H1 (cell line): ENCODE data around the gene HPD. TPM values are rescaled to one million over a fixed set of nuclear protein-coding genes. Genes with fewer than 3 reads are reported as not detected.

Experiments used
- CTCF ChIA-PET: fragments of 300-600 bp; sonication (Branson Sonifier 250); formaldehyde crosslinking; loops from one replicate; lab custom pipeline; 2021; ENCODE audit not compliant: partially characterized antibody; lab: Charles Lee
- POLR2A ChIA-PET: fragments of 300-600 bp; sonication (Branson Sonifier 250); formaldehyde crosslinking; loops from one replicate; lab custom pipeline; 2021; ENCODE audit warnings: inconsistent platforms; ENCODE audit not compliant: partially characterized antibody; lab: Charles Lee
- DNase-seq, 2 experiments: peaks; one replicate each; pipeline versions ENCODE4 v3.0.0 to v3.0.0-alpha.2; 2010 to 2022; ENCODE audit warnings: low spot score in 2 of 2, low read depth in 1 of 2, mixed read lengths in 1 of 2
- FAIRE-seq: peaks from 2 replicates; lab custom pipeline; 2011; peaks lifted over from hg19 to GRCh38; lab: Jason Lieb, UNC
- H2AFZ ChIP-seq: 2 replicates; pipeline ENCODE4 v1.8.1; 2012; ENCODE audit warnings: low read length, inconsistent platforms
- H2AK5ac ChIP-seq: 2 replicates; pipeline ENCODE4 v1.6.1; 2013; ENCODE audit warnings: low read depth, low read length
- H2BK120ac ChIP-seq: replicated peaks from 2 replicates; pipeline ENCODE3; 2013; ENCODE audit warnings: low read depth, low read length, inconsistent platforms
- H2BK12ac ChIP-seq: 2 replicates; pipeline ENCODE4 v1.6.1; 2013; ENCODE audit warnings: low read depth, low read length
- H2BK15ac ChIP-seq: 2 replicates; pipeline ENCODE4 v1.6.1; 2013; ENCODE audit warnings: low read length
- H2BK20ac ChIP-seq: 2 replicates; pipeline ENCODE4 v1.6.1; 2013; ENCODE audit warnings: low read length
- H2BK5ac ChIP-seq: 2 replicates; pipeline ENCODE4 v1.6.1; 2013; ENCODE audit warnings: low read depth, low read length
- H3K14ac ChIP-seq: 2 replicates; pipeline ENCODE4 v1.6.1; 2013; ENCODE audit warnings: inconsistent platforms; ENCODE audit not compliant: insufficient read length
- H3K18ac ChIP-seq: 2 replicates; pipeline ENCODE4 v1.6.1; 2013; ENCODE audit warnings: low read length; ENCODE audit errors: extremely low read depth
- H3K23ac ChIP-seq: 2 replicates; pipeline ENCODE4 v1.6.1; 2013; ENCODE audit warnings: inconsistent platforms; ENCODE audit not compliant: insufficient read length
- H3K23me2 ChIP-seq: 2 replicates; pipeline ENCODE4 v1.6.1; 2013; ENCODE audit warnings: low read depth, low read length
- H3K27ac ChIP-seq: 2 replicates; pipeline ENCODE4 v1.6.1; 2011; ENCODE audit warnings: low read depth, low read length, inconsistent platforms
- H3K27me3 ChIP-seq, 4 experiments: replicated peaks in 1 of 4; 1 replicate in 1 of 4; 2 replicates in 3 of 4; pipeline versions ENCODE4 v1.6.1 to v1.8.1; 2011 to 2013; ENCODE audit warnings: low read length in 3 of 4, mild to moderate bottlenecking in 3 of 4, inconsistent platforms in 2 of 4, mixed read lengths in 2 of 4, moderate library complexity in 1 of 4; ENCODE audit not compliant: control insufficient read depth in 3 of 4, insufficient read depth in 3 of 4; ENCODE audit errors: extremely low read depth in 1 of 4
- H3K36me3 ChIP-seq, 4 experiments: 2 replicates each; pipeline versions ENCODE4 v1.6.1 to v1.8.1; 2011 to 2013; ENCODE audit warnings: mild to moderate bottlenecking in 4 of 4, low read length in 3 of 4, moderate library complexity in 2 of 4, control low read depth in 1 of 4, inconsistent platforms in 1 of 4; ENCODE audit not compliant: insufficient read depth in 4 of 4, control insufficient read depth in 2 of 4
- H3K4ac ChIP-seq: replicated peaks from 2 replicates; pipeline ENCODE3; 2013; ENCODE audit warnings: low read length, low read depth, mixed read lengths, inconsistent platforms; ENCODE audit not compliant: insufficient read length
- H3K4me1 ChIP-seq, 4 experiments: replicated peaks in 1 of 4; 1 replicate in 1 of 4; 2 replicates in 3 of 4; pipeline versions ENCODE4 v1.6.1 to v1.8.1; 2011 to 2013; ENCODE audit warnings: low read length in 3 of 4, inconsistent platforms in 2 of 4, mixed read lengths in 1 of 4; ENCODE audit not compliant: insufficient read depth in 4 of 4, control insufficient read depth in 3 of 4
- H3K4me2 ChIP-seq, 2 experiments: 2 replicates each; pipeline versions ENCODE4 v1.6.1 to v1.8.1; 2011 to 2013; ENCODE audit warnings: low read depth in 2 of 2, low read length in 2 of 2, control low read depth in 1 of 2, inconsistent platforms in 1 of 2, mild to moderate bottlenecking in 1 of 2; ENCODE audit not compliant: insufficient read depth in 1 of 2
- H3K4me3 ChIP-seq, 4 experiments: fragments of 200-600, 300-600 bp in 1 of 4; sonication (generic), shearing (Covaris generic), sonication (Bioruptor Twin) in 1 of 4; 2 replicates each; pipeline versions ENCODE4 v1.5.1 to v1.8.1; 2011 to 2016; ENCODE audit warnings: low read length in 4 of 4, low read depth in 3 of 4, control low read depth in 2 of 4, inconsistent platforms in 2 of 4, mild to moderate bottlenecking in 2 of 4, mixed read lengths in 1 of 4, moderate library complexity in 1 of 4; ENCODE audit not compliant: insufficient read depth in 2 of 4; ENCODE audit errors: extremely low read depth in 1 of 4
- H3K56ac ChIP-seq: replicated peaks from 2 replicates; pipeline ENCODE3; 2013; ENCODE audit warnings: low read depth, mild to moderate bottlenecking, mixed read lengths, low read length, inconsistent platforms; ENCODE audit not compliant: insufficient read length
- H3K79me1 ChIP-seq: 2 replicates; pipeline ENCODE4 v1.6.1; 2013; ENCODE audit warnings: low read depth, low read length, control low read depth
- H3K79me2 ChIP-seq, 2 experiments: 2 replicates each; pipeline versions ENCODE4 v1.6.1 to v1.8.1; 2012 to 2013; ENCODE audit warnings: low read length in 2 of 2, mild to moderate bottlenecking in 2 of 2, inconsistent platforms in 1 of 2; ENCODE audit not compliant: insufficient read depth in 2 of 2, control insufficient read depth in 1 of 2
- H3K9ac ChIP-seq, 4 experiments: replicated peaks in 1 of 4; 1 replicate in 1 of 4; 2 replicates in 3 of 4; pipeline versions ENCODE4 v1.6.1 to v1.8.1; 2011 to 2013; ENCODE audit warnings: low read depth in 3 of 4, low read length in 3 of 4, control low read depth in 2 of 4, mild to moderate bottlenecking in 2 of 4, moderate library complexity in 2 of 4, inconsistent platforms in 1 of 4; ENCODE audit errors: extremely low read depth in 1 of 4
- H3K9me3 ChIP-seq, 2 experiments: 2 replicates each; pipeline versions ENCODE4 v1.6.1 to v1.8.1; 2012 to 2013; ENCODE audit warnings: mild to moderate bottlenecking in 2 of 2, moderate library complexity in 2 of 2, control low read depth in 1 of 2, inconsistent platforms in 1 of 2, low read depth in 1 of 2, low read length in 1 of 2, mixed read lengths in 1 of 2; ENCODE audit not compliant: insufficient read depth in 2 of 2
- H4K20me1 ChIP-seq, 2 experiments: replicated peaks in 1 of 2; 2 replicates each; pipeline versions ENCODE3 to v1.8.1; 2011 to 2013; ENCODE audit warnings: inconsistent platforms in 2 of 2, low read length in 2 of 2, mild to moderate bottlenecking in 1 of 2; ENCODE audit not compliant: insufficient read depth in 2 of 2, control insufficient read depth in 1 of 2
- H4K5ac ChIP-seq: 2 replicates; pipeline ENCODE4 v1.6.1; 2013; ENCODE audit warnings: low read length, low read depth, mixed read lengths, inconsistent platforms; ENCODE audit not compliant: insufficient read length
- H4K8ac ChIP-seq: 2 replicates; pipeline ENCODE4 v1.8.0; 2013; ENCODE audit warnings: mild to moderate bottlenecking, moderate library complexity, low read length, inconsistent platforms; ENCODE audit not compliant: insufficient read depth; ENCODE audit errors: extremely low read depth
- H4K91ac ChIP-seq: replicated peaks from 2 replicates; pipeline ENCODE3; 2013; ENCODE audit warnings: low read length, mixed read lengths, inconsistent platforms; ENCODE audit not compliant: insufficient read length
- EP300 ChIP-seq, 2 experiments: IDR thresholded peaks; 1 replicate in 1 of 2; 2 replicates in 1 of 2; pipeline ENCODE4 v1.6.1; 2011 to 2012; ENCODE audit warnings: low read depth in 2 of 2, low read length in 2 of 2, mild to moderate bottlenecking in 2 of 2, borderline replicate concordance in 1 of 2, inconsistent platforms in 1 of 2, moderate library complexity in 1 of 2
- KDM4A ChIP-seq: IDR thresholded peaks from one replicate; pipeline ENCODE4 v1.7.1; 2012; ENCODE audit warnings: low read depth, mild to moderate bottlenecking, moderate library complexity, low read length, inconsistent platforms; ENCODE audit not compliant: severe bottlenecking
- NANOG ChIP-seq: IDR thresholded peaks from 2 replicates; pipeline ENCODE4 v1.6.1; 2011; ENCODE audit warnings: low read length, low read depth, mild to moderate bottlenecking, inconsistent platforms; ENCODE audit not compliant: insufficient read depth, poor library complexity, severe bottlenecking
- RBBP5 ChIP-seq: IDR thresholded peaks from 2 replicates; pipeline ENCODE4 v1.7.1; 2012; ENCODE audit warnings: low read depth, mild to moderate bottlenecking, inconsistent platforms, low read length, moderate library complexity, borderline replicate concordance
- SP1 ChIP-seq: IDR thresholded peaks from 2 replicates; pipeline ENCODE4 v1.6.1; 2011; ENCODE audit warnings: low read depth, low read length
- WGBS, 2 experiments: shearing (Covaris generic) in 1 of 2; methylation state at CpG; one replicate each; pipeline versions ENCODE4 v1.1.6 to v1.1.7; 2013 to 2015; ENCODE audit warnings: low lambda C conversion rate in 2 of 2, mixed read lengths in 2 of 2, inconsistent platforms in 1 of 2, low coverage in 1 of 2, missing lambda C conversion rate in 1 of 2; ENCODE audit not compliant: insufficient replicate concordance in 2 of 2, insufficient coverage in 1 of 2, insufficient read length in 1 of 2; ENCODE audit errors: extremely low coverage in 1 of 2, missing lambda C conversion rate in 1 of 2; 5-methylcytosine and 5-hydroxymethylcytosine counted together
- polyA plus RNA-seq, 7 experiments: library from polyadenylated mRNA; depleted of rRNA in 3 of 7; stranded (reverse) in 5 of 7; unstranded in 2 of 7; fragments of >200 nt in 5 of 7; fragments of 200-250 nt in 2 of 7; gene quantifications; 1 replicate in 5 of 7; 2 replicates in 1 of 7; 4 replicates in 1 of 7; pipeline versions ENCODE4 v1.2.1 to v1.2.3, GENCODE V29; 2011 to 2013; ENCODE audit warnings: missing spikeins in 2 of 7, mixed read lengths in 2 of 7
- total RNA-seq: library from RNA; stranded (reverse); fragmentation: NEBNext Ultra II Directional; extraction: Animal tissue kit (Norgen Biotek cat#: 25700); gene quantifications from 2 replicates; pipeline ENCODE4 v1.2.1, GENCODE V29; 2021

Gene HPD
- total and polyA plus RNA-seq, 2 of the 8 experiments (the other 6 are each of a cell fraction or from before 2014, with no cell fraction given), result 0.48 to 0.56 TPM

- Histone ChIP-seq H4K5ac (no peak overlapping the region), H2BK20ac (no peak overlapping the region), H2BK120ac (no peak overlapping the region), H3K14ac (no peak overlapping the region), H4K91ac (no peak overlapping the region), H3K9me3 (no peaks in the 10 kb centered on the region), H4K8ac (no peak overlapping the region), H3K27ac (no peak overlapping the region), H3K27me3 (no peaks in the 10 kb centered on the region), H3K4me3 (no peak overlapping the region), H3K9ac (no peak overlapping the region), H2BK12ac (no peak overlapping the region), H2AFZ (no peak overlapping the region), H3K23me2 (peaks cover 9% of the 10 kb centered on the region), H3K79me2 (peaks cover 0 to 34% of the 10 kb centered on the region in 2 experiments; a peak in 2 of 4 replicates), H3K4me1 (peaks cover 4 to 23% (median 14%) of the 10 kb centered on the region in 4 experiments), H3K18ac (no peak overlapping the region), H3K36me3 (peaks cover 4 to 50% (median 26%) of the 10 kb centered on the region in 4 experiments), H4K20me1 (peaks cover 0 to 10% of the 10 kb centered on the region in 2 experiments), H2BK15ac (0 out of 2 replicates have a peak overlapping the region, but pooled peaks have one; percentile 12), H3K4me2 (no peak overlapping the region; a peak in 1 of 4 replicates), H2AK5ac (no peak overlapping the region), H2BK5ac (peak overlapping the region; percentile 1; the same call in 1 of the 2 replicates), H3K23ac (no peak overlapping the region), H3K4ac (no peak overlapping the region), H3K79me1 (peaks cover 10% of the 10 kb centered on the region), H3K56ac (no peak overlapping the region)
- TF ChIP-seq KDM4A (no peak), NANOG (no peak), EP300 (IDR thresholded peaks at IDR 0.05; ENCODE audit: borderline replicate concordance in 1 of 2, low read depth in 2 of 2, low read length in 2 of 2) (no peak), SP1 (no peak), RBBP5 (no peak)
- no peak for FAIRE-seq
- DNase-seq, result no peak
- CTCF ChIA-PET, result interaction anchor here (1.0 to 12.0 kb wide), 2 partner anchors 10 to 18 kb away, joined by 3 to 363 read pairs; partner anchors contain the start of gene RHOF
- 86% methylated on average over 7 of the region's 14 CpGs; no CpG with 5 or more reads in 1 of the 2 experiments for WGBS, 2 experiments
- POLR2A ChIA-PET, result interaction anchor here (1.8 to 27.9 kb wide), 4 partner anchors 10 to 27 kb away, joined by 6 to 958 read pairs (median 24); partner anchors contain the start of genes RHOF and SETD1B
Observed at GRCh38 chr12:121813951-121814350, 44.7 kb downstream of the HPD start.
